ENCODE data around the gene DR1.

GRCh38 chr1:93354749-93355148 is 9.0 kb downstream of the DR1 start:
- TF ChIP-seq CTCF (conservative IDR thresholded peaks at IDR 0.05; ENCODE audit: low read depth, low read length) = no peak
- TF ChIP-seq CEBPB (IDR thresholded peaks at IDR 0.05; ENCODE audit: low read depth, low read length) = no peak
- TF ChIP-seq BHLHE40 (IDR thresholded peaks at IDR 0.05; ENCODE audit: low read depth, low read length) = no peak
- TF ChIP-seq POLR2A (IDR thresholded peaks at IDR 0.05; ENCODE audit: low read depth, low read length) = no peak
- TF ChIP-seq CHD1 (IDR thresholded peaks at IDR 0.05; ENCODE audit: low read depth, low read length) = no peak
- no peak for TF ChIP-seq RFX5 (IDR thresholded peaks at IDR 0.05; ENCODE audit: low read depth, low read length)
